Fibroblast of pulmonary artery (primary cell): ENCODE results near the gene ASB18.

ENCODE experiments used
- DNase-seq: peaks from one replicate; pipeline ENCODE4 v3.0.0-alpha.2; 2010; ENCODE audit warnings: low read depth
- H3K4me3 ChIP-seq: replicated peaks from 2 replicates; pipeline ENCODE4 v1.5.1; 2011; ENCODE audit warnings: low read depth, mild to moderate bottlenecking, control low read depth, low read length, moderate library complexity
- CTCF ChIP-seq: IDR thresholded peaks from 2 replicates; pipeline ENCODE4 v1.5.1; 2011; ENCODE audit warnings: mild to moderate bottlenecking, control low read depth, low read length, inconsistent platforms; ENCODE audit errors: missing control alignments

The ASB18 gene

DNA sequence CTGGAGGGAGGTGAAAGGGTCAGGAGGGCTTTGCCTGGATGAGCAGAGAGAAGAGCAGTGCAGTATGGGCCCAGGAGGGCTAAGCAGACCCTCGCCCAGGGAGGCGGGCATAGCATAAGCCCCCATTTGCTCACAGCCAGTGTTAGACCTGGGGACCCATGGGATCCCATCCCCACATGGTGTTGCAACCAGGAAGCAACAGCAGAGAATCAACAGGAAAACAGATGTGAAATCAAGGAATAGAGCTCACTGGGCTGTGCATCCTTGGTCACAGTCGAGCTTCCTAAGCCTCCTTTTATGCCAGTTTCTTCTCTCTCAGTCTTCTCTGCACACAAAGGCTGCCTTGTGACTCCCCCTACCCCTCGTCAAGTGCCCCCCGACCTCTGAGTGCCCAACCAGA, 19.9 kb downstream of the ASB18 start:
- no peak for TF ChIP-seq CTCF
- H3K4me3 ChIP-seq: no peak overlapping the region
- DNase-seq: no peak

GRCh38 chr2:236242057-236242495, 22.1 kb downstream of the ASB18 start:
- no peak overlapping the region for H3K4me3 ChIP-seq
- DNase-seq: no peak
- TF ChIP-seq CTCF: no peak

- no peak for DNase-seq
- no peak overlapping the region for H3K4me3 ChIP-seq
- TF ChIP-seq CTCF: no peak
Observed at GRCh38 chr2:236241181-236242056, 22.8 kb downstream of the ASB18 start.

- no peak for DNase-seq
- no peak for TF ChIP-seq CTCF
- no peak overlapping the region for H3K4me3 ChIP-seq
Observed at GRCh38 chr2:236240228-236240990, 23.8 kb downstream of the ASB18 start.

DNA sequence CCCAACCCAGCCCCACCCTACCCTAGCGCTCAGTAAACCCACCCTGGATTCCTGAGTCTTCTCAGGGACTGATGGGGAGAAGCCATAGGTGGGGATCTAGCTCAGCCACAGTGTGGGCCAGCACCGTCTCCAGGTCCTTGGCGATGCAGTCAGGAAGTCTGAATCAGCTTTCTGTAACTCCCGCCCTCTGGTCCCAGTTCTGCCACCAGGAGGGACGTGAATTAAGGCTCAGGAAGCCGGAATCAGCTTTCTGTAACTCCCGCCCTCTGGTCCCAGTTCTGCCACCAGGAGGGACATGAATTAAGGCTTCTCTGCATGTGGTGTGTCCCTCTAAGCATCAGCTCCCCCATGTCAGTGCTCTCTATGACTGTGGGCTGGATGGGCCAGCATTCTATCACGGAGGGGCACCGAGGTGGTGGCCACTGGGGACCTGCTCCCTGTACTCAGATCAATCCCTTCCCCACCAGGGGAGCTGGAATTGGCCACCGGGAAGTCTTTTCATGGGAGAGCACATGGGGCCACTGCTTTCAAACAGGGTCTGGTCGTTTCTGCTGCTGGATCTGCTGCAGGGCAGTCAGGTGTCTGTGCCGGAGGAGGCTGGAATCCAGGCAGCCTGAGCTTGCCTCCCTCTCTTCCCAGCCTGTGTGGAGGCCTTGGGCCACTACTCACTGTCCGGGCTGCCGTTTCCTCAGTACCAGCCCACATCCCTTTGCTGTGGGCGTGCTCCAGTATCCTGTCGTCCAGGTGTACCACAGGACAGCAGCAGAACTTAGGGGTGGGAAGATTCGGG, 24.7 kb downstream of the ASB18 start:
- no peak overlapping the region for H3K4me3 ChIP-seq
- DNase-seq: no peak
- no peak for TF ChIP-seq CTCF

DNA sequence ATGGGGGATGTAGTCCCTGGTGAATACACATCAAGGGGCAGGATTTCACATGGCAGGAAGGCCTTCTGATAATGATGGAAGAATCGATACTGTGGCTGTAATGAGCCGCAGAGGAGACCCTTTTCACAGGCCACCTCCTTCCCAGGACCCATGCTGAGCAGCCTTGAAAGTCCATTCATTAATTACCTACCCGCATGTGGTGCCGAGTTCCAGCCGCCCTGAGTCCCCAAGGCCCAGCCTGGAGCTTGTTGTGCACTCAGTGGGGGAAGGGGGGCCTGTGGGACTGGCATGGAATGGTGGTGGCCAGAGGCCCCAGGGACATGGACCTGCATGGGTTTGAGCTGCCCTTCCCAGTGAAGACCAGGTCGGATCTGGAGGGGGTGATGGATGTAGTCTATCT, 25.5 kb downstream of the ASB18 start:
- H3K4me3 ChIP-seq: no peak overlapping the region
- TF ChIP-seq CTCF: no peak
- DNase-seq: no peak
